K562 (cell line): Measurements from ENCODE around the gene PRPF6. TPM values are rescaled to one million over a fixed set of nuclear protein-coding genes. Genes with fewer than 3 reads are reported as not detected.

ENCODE experiments used
- BCOR ChIP-seq: fragments of 450-650 bp; IDR thresholded peaks from 2 replicates; pipeline ENCODE4 v1.6.1; 2016
- CBX3 ChIP-seq, 2 experiments: IDR thresholded peaks; 1 replicate in 1 of 2; 2 replicates in 1 of 2; pipeline ENCODE4 v1.6.1; 2012; ENCODE audit warnings: inconsistent platforms in 2 of 2, low read length in 2 of 2, borderline replicate concordance in 1 of 2, control low read depth in 1 of 2
- CBX5 ChIP-seq: IDR thresholded peaks from 2 replicates; pipeline ENCODE4 v1.6.1; 2014; ENCODE audit warnings: low read depth, borderline replicate concordance
- E2F3 ChIP-seq: fragments of 250-450 bp; sonication (Bioruptor Pico); IDR thresholded peaks from 2 replicates; pipeline ENCODE4 v1.4.0; 2020; ENCODE audit warnings: mild to moderate bottlenecking
- ETS1 ChIP-seq: conservative IDR thresholded peaks from 2 replicates; pipeline ENCODE4 v1.6.1; 2011; ENCODE audit warnings: low read depth, mild to moderate bottlenecking, low read length; ENCODE audit not compliant: control insufficient read depth
- HMGN3 ChIP-seq: IDR thresholded peaks from 2 replicates; pipeline ENCODE4 v1.6.1; 2011; ENCODE audit warnings: borderline replicate concordance, low read depth, mild to moderate bottlenecking, mixed read lengths, low read length; ENCODE audit not compliant: insufficient read length; ENCODE audit errors: extremely low read depth
- KDM1A ChIP-seq, 2 experiments: fragments of 450-650 bp; IDR thresholded peaks; 2 replicates each; pipeline ENCODE4 v1.6.1; 2016; ENCODE audit warnings: mild to moderate bottlenecking in 2 of 2
- NFIC ChIP-seq: fragments of 450-650 bp; IDR thresholded peaks from 2 replicates; pipeline ENCODE4 v1.6.1; 2017; ENCODE audit warnings: mild to moderate bottlenecking, inconsistent platforms
- PTBP1 ChIP-seq: fragments of 200-400 bp; formaldehyde crosslinking; IDR thresholded peaks from 2 replicates; pipeline ENCODE4 v1.6.1; 2017; ENCODE audit warnings: low read depth, low read length
- SIX5 ChIP-seq, 2 experiments: IDR thresholded peaks; 2 replicates each; pipeline ENCODE4 v1.6.1; 2011; ENCODE audit warnings: low read length in 2 of 2, borderline replicate concordance in 1 of 2, low read depth in 1 of 2, mild to moderate bottlenecking in 1 of 2, moderate library complexity in 1 of 2; ENCODE audit not compliant: insufficient read depth in 1 of 2
- SMARCA5 ChIP-seq: fragments of 450-650 bp; IDR thresholded peaks from 2 replicates; pipeline ENCODE4 v1.6.1; 2016
- SP1 ChIP-seq: sonication (generic); formaldehyde crosslinking; IDR thresholded peaks from 2 replicates; pipeline ENCODE4 v1.8.1; 2022; ENCODE audit warnings: mild to moderate bottlenecking, missing genetic modification reagents
- ZBTB33 ChIP-seq: sonication (generic); formaldehyde crosslinking; IDR thresholded peaks from 2 replicates; pipeline ENCODE4 v1.8.1; 2023; ENCODE audit warnings: mild to moderate bottlenecking, missing genetic modification reagents
- ZFX ChIP-seq: sonication (generic); formaldehyde crosslinking; IDR thresholded peaks from 2 replicates; pipeline ENCODE4 v1.8.0; 2022; ENCODE audit warnings: mild to moderate bottlenecking, missing genetic modification reagents, moderate library complexity
- ZNF511 ChIP-seq: sonication (generic); formaldehyde crosslinking; IDR thresholded peaks from 2 replicates; pipeline ENCODE4 v1.8.0; 2022; ENCODE audit warnings: mild to moderate bottlenecking, missing genetic modification reagents
- polyA plus RNA-seq, 8 experiments: library from polyadenylated mRNA; depleted of rRNA in 4 of 8; stranded (reverse) in 5 of 8; unstranded in 3 of 8; fragments of >200 nt; fragmentation: Nextera tagmentation in 2 of 8; fragmentation: Illumina TruSeq in 1 of 8; extraction: Ambion mirVana in 2 of 8; extraction: Trizol in 1 of 8; gene quantifications; 2 replicates each; pipeline versions ENCODE4 v1.2.1 to v1.2.3, GENCODE V29; 2011 to 2014; ENCODE audit warnings: inconsistent platforms in 1 of 8, missing spikeins in 1 of 8
- total RNA-seq, 7 experiments: library from RNA; depleted of rRNA in 6 of 7; stranded (reverse); fragments of >200 nt in 6 of 7; fragmentation: Illumina TruSeq in 2 of 7; extraction: Trizol in 2 of 7; gene quantifications; 2 replicates each; pipeline versions ENCODE4 v1.2.1 to v1.2.3, GENCODE V29; 2011 to 2021; ENCODE audit warnings: low replicate concordance in 1 of 7
- TF ChIP-seq, protein P1 (sequence below): IDR thresholded peaks from 2 replicates; pipeline ENCODE4 v1.6.1; 2012; ENCODE audit warnings: low read depth, low read length, improper control_type of control experiment, borderline replicate concordance

The PRPF6 gene
- total and polyA plus RNA-seq, 9 of the 15 experiments (the other 6 are each of a cell fraction or from before 2014, with no cell fraction given), result 4.2 to 83.2 (median 59.9) TPM

DNA sequence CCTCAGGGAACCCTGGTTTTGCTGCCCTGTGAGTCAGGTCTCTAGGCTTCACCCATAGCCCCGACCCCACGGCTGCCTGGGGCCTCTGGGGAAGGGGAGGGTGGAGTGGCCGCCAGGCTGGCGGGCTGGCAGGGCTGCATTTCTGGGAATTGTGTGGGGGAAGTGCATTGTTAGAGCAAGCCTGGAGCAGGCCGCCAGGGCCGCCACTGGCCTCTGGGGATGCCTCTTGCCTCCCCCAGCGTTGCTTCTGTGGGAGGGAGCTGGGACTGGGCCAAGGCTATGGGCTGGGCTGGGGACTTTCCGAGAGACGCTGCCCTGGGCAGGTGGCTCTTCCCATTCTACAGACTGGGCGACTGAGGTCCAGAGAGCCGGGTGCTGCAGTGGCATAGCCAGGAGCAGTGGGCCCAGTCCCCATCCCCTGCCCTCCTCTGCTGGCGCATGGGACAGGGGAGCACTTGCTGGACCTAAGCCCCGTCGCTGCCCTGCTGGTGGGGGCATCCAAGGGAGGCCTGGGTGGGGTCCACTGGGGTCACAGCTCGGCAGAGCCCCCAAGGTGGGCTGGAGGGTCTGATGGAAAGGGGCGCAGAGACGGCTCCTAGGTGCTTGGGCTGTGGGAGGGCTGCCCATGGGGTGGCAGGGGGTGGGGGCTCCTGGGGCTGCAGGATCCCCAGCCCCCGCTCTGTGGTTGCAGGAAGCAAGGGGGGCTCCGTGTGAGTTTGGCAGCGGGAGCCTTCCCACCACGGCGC, 75.1 kb downstream of the PRPF6 start (continued):
- no peak for TF ChIP-seq CBX3 (IDR thresholded peaks at IDR 0.05; ENCODE audit: borderline replicate concordance in 1 of 2, low read length in 2 of 2)
- TF ChIP-seq HMGN3, result peak; percentile 29
- 0 out of 2 replicates have a peak, but pooled peaks have one; percentile 13 for TF ChIP-seq ZFX (CRISPR knock-in tag)
- TF ChIP-seq, protein P1, sequence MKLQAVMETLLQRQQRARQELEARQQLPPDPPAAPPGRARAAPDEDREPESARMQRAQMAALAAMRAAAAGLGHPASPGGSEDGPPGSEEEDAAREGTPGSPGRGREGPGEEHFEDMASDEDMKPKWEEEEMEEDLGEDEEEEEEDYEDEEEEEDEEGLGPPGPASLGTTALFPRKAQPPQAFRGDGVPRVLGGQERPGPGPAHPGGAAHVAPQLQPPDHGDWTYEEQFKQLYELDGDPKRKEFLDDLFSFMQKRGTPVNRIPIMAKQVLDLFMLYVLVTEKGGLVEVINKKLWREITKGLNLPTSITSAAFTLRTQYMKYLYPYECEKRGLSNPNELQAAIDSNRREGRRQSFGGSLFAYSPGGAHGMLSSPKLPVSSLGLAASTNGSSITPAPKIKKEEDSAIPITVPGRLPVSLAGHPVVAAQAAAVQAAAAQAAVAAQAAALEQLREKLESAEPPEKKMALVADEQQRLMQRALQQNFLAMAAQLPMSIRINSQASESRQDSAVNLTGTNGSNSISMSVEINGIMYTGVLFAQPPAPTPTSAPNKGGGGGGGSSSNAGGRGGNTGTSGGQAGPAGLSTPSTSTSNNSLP, result no peak
- TF ChIP-seq PTBP1, result 0 out of 2 replicates have a peak, but pooled peaks have one; percentile 58
- peak; percentile 76 for TF ChIP-seq NFIC
- no peak for TF ChIP-seq ETS1
- TF ChIP-seq SIX5 (IDR thresholded peaks at IDR 0.05; ENCODE audit: borderline replicate concordance in 1 of 2, insufficient read depth in 1 of 2, low read depth in 1 of 2, low read length in 2 of 2), result no peak
- no peak for TF ChIP-seq SP1 (CRISPR knock-in tag)
- no peak for TF ChIP-seq E2F3 (CRISPR knock-in tag)
- TF ChIP-seq SMARCA5, result peak; percentile 88
- TF ChIP-seq BCOR, result peak; percentile 92
- no peak for TF ChIP-seq CBX5
- TF ChIP-seq KDM1A (IDR thresholded peaks at IDR 0.05), result peak; percentile 58 to 88; a peak in 3 of 4 replicates
- TF ChIP-seq ZNF511, result no peak
- peak; percentile 91; the same call in 1 of the 2 replicates for TF ChIP-seq ZBTB33 (CRISPR knock-in tag)
- TF ChIP-seq, all 486 proteins: peak for 10
